Esophagus squamous epithelium (tissue), 5 donors: ENCODE measurements around the gene ASXL1. TPM values are rescaled to one million over a fixed set of nuclear protein-coding genes. Genes with fewer than 3 reads are reported as not detected.
"Not testable (repeated sequence)": the region's sequence is repeated elsewhere in the genome, so short reads cannot be mapped to it uniquely, and the experiment has no call there.

Experiments used
- DNase-seq: peaks from one replicate; lab custom pipeline; 2025; lab: John Stamatoyannopoulos, UW
- H3K27ac ChIP-seq, 4 donors: fragments of 200-600 bp; sonication (generic); one replicate each; pipeline ENCODE4 v1.5.1; 2016 to 2019; ENCODE audit warnings: mild to moderate bottlenecking in 1 of 4
- H3K27me3 ChIP-seq, 4 donors: fragments of 200-600 bp; sonication (generic); 1 replicate in 3 of 4; 2 replicates in 1 of 4; pipeline versions ENCODE4 v1.5.1 to v1.6.0; 2017 to 2021; ENCODE audit warnings: antibody characterized with exemption in 1 of 4
- H3K36me3 ChIP-seq, 3 donors: fragments of 200-600 bp; sonication (generic); one replicate each; pipeline ENCODE4 v1.5.1; 2016 to 2019
- H3K4me1 ChIP-seq, 3 donors: fragments of 200-600 bp; sonication (generic); one replicate each; pipeline ENCODE4 v1.5.1; 2017 to 2019
- H3K4me3 ChIP-seq, 4 donors: fragments of 200-600 bp; sonication (generic); 1 replicate in 3 of 4; 2 replicates in 1 of 4; pipeline ENCODE4 v1.5.1; 2016 to 2019; ENCODE audit warnings: mild to moderate bottlenecking in 2 of 4, moderate library complexity in 1 of 4
- H3K9me3 ChIP-seq, 3 donors: fragments of 200-600 bp; sonication (generic); one replicate each; pipeline ENCODE4 v1.5.1; 2016 to 2019
- POLR2A ChIP-seq, 4 donors: fragments of 450-650 bp; IDR thresholded peaks; one replicate each; pipeline ENCODE4 v1.6.1; 2017; ENCODE audit warnings: antibody characterized with exemption in 4 of 4, mild to moderate bottlenecking in 4 of 4, moderate library complexity in 3 of 4
- WGBS, 2 donors: methylation state at CpG; one replicate each; pipeline ENCODE4 v1.1.5; 2018; 5-methylcytosine and 5-hydroxymethylcytosine counted together
- intact Hi-C: fragments of 100-400 bp; cut with DNase I; formaldehyde crosslinking; loops from one replicate; pipeline ENCODE4 v1.15.0; 2022
- total RNA-seq, 4 donors: library from RNA; depleted of rRNA; stranded (reverse); fragments of >200 nt; gene quantifications; one replicate each; pipeline ENCODE4 v1.1.0, GENCODE V29; 2016
- TF ChIP-seq, protein P1 (sequence below), 6 experiments: fragments of 450-650 bp in 4 of 6; fragments of 200-600 bp in 2 of 6; sonication (generic) in 2 of 6; IDR thresholded peaks; one replicate each; pipeline ENCODE4 v1.5.1; 2016 to 2019; ENCODE audit warnings: antibody characterized with exemption in 6 of 6, mild to moderate bottlenecking in 4 of 6, moderate library complexity in 4 of 6
- donor health status: DM: yes; HTN: yes; CAD: no.

Gene ASXL1
- total RNA-seq, 4 donors from 2014 or later = 14.3 to 49.2 (median 22.1) TPM

GRCh38 chr20:32400476-32400875 is 42.3 kb downstream of the ASXL1 start:
- no peak for DNase-seq
- no peaks in the 10 kb centered on the region for H3K27me3 ChIP-seq
- WGBS, 2 donors = 92 to 100% methylated on average over 1 of the region's 1 CpG
- intact Hi-C loops = no loop called here
- TF ChIP-seq, protein P1, sequence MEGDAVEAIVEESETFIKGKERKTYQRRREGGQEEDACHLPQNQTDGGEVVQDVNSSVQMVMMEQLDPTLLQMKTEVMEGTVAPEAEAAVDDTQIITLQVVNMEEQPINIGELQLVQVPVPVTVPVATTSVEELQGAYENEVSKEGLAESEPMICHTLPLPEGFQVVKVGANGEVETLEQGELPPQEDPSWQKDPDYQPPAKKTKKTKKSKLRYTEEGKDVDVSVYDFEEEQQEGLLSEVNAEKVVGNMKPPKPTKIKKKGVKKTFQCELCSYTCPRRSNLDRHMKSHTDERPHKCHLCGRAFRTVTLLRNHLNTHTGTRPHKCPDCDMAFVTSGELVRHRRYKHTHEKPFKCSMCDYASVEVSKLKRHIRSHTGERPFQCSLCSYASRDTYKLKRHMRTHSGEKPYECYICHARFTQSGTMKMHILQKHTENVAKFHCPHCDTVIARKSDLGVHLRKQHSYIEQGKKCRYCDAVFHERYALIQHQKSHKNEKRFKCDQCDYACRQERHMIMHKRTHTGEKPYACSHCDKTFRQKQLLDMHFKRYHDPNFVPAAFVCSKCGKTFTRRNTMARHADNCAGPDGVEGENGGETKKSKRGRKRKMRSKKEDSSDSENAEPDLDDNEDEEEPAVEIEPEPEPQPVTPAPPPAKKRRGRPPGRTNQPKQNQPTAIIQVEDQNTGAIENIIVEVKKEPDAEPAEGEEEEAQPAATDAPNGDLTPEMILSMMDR (IDR thresholded peaks at IDR 0.05) = no peak
- TF ChIP-seq POLR2A (IDR thresholded peaks at IDR 0.05) = no peak
- H3K27ac ChIP-seq = no peak overlapping the region
- H3K36me3 ChIP-seq = peaks cover 0 to 17% (median 3%) of the 10 kb centered on the region in 3 donors
- no peaks in the 10 kb centered on the region for H3K9me3 ChIP-seq
- no peak overlapping the region for H3K4me3 ChIP-seq
- peaks cover 0 to 7% (median 0%) of the 10 kb centered on the region in 3 donors for H3K4me1 ChIP-seq

GRCh38 chr20:32404017-32404416 is 45.9 kb downstream of the ASXL1 start:
- Histone ChIP-seq H3K4me1 (peaks cover 0 to 12% (median 0%) of the 10 kb centered on the region in 3 donors), H3K27ac (no peak overlapping the region), H3K27me3 (no peaks in the 10 kb centered on the region), H3K36me3 (peaks cover 0 to 23% (median 3%) of the 10 kb centered on the region in 3 donors), H3K4me3 (no peak overlapping the region), H3K9me3 (no peaks in the 10 kb centered on the region)
- WGBS, 2 donors = 74 to 80% methylated on average over 2 of the region's 2 CpGs
- TF ChIP-seq, protein P1 (IDR thresholded peaks at IDR 0.05) = no peak
- no peak for TF ChIP-seq POLR2A (IDR thresholded peaks at IDR 0.05)
- intact Hi-C loops = no loop called here
- DNase-seq = no peak

DNA sequence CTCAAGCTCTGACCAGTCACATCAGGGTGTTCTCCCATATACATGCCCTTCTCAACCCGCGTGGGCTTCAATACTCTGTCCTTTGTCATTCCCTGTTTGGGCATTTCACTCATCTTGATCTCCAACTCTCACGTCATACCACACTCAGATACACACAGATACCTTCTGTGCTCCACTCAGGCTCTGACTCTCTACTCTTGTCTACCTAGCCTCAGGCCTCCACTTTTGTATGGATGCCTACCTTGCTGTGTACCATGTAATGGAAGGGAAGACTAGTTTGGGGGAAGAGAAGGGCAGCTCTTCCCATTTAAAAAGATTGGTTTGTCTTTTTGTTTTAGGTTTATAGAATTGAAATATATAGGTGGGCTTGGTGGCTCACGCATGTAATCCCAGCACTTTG is 48.6 kb downstream of the ASXL1 start:
- intact Hi-C loops = no loop called here
- TF ChIP-seq, protein P1 (IDR thresholded peaks at IDR 0.05) = no peak
- no peak for TF ChIP-seq POLR2A (IDR thresholded peaks at IDR 0.05)
- Histone ChIP-seq H3K9me3 (no peaks in the 10 kb centered on the region), H3K27me3 (no peaks in the 10 kb centered on the region), H3K4me1 (peaks cover 0 to 15% (median 0%) of the 10 kb centered on the region in 3 donors), H3K4me3 (no peak overlapping the region), H3K36me3 (peaks cover 0 to 30% (median 3%) of the 10 kb centered on the region in 3 donors), H3K27ac (no peak overlapping the region)
- no peak for DNase-seq
- WGBS, 2 donors = 93 to 99% methylated on average over 4 of the region's 4 CpGs

- Histone ChIP-seq H3K4me1 (peaks cover 0 to 17% (median 0%) of the 10 kb centered on the region in 3 donors), H3K36me3 (peaks cover 0 to 24% (median under 1%) of the 10 kb centered on the region in 3 donors)
- H3K9me3 ChIP-seq, H3K27ac ChIP-seq, H3K4me3 ChIP-seq, intact Hi-C loops, H3K27me3 ChIP-seq, DNase-seq: not testable (repeated sequence)
- 91 to 93% methylated on average over 9 of the region's 9 CpGs for WGBS, 2 donors
Measured at GRCh38 chr20:32407131-32407750, 49.1 kb downstream of the ASXL1 start.

DNA sequence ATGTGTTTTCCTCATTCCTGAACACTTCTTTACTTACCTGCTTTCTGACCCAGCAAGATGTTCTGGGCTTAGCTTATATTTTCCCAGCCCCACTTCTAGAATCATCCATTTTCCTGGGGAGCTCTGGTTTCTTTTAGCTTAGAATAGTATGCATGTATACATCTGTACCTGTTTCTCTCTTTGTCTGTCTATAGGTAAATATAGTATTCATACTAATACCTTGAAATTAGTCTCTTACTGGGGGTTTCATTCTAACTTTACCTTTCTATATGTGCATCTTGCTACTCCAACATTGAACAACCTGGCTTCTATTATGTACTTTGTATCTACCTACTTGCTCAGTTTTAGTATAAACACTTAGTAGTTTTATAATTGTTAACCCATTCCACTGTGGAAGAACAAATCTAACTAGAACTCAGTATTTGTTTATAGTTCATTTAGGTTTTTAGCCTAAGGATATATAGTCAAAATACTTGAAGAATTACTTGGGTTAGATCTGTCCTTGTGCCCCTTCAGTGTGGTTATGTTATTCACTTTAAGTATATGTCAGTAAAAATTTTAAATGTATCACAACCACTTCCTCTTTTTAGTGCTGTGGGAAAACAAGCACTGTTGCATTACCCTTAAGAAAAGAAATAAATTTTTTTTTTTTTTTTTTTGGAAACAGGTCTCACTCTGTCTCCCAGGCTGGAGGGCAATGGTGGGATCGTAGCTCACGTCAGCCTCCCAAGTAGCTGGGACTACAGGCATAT is 54.0 kb downstream of the ASXL1 start:
- WGBS, 2 donors = 82 to 96% methylated on average over 2 of the region's 2 CpGs
- Histone ChIP-seq H3K9me3 (no peaks in the 10 kb centered on the region), H3K36me3 (peaks cover 0 to 22% (median 0%) of the 10 kb centered on the region in 3 donors), H3K27ac (no peak overlapping the region), H3K4me3 (no peak overlapping the region), H3K4me1 (peaks cover 0 to 10% (median 0%) of the 10 kb centered on the region in 3 donors), H3K27me3 (no peaks in the 10 kb centered on the region)
- DNase-seq = no peak
- no peak for TF ChIP-seq POLR2A (IDR thresholded peaks at IDR 0.05)
- TF ChIP-seq, protein P1 (IDR thresholded peaks at IDR 0.05) = no peak
- intact Hi-C loops = no loop called here
